BLaER1 (cell line): ENCODE measurements around the gene CHAT.

Source experiments
- H3K27ac ChIP-seq: shearing (Covaris generic); formaldehyde crosslinking; 2 replicates; pipeline ENCODE4 v1.8.1; 2022
- H3K27me3 ChIP-seq: shearing (Covaris generic); formaldehyde crosslinking; 2 replicates; pipeline ENCODE4 v1.8.1; 2022
- H3K36me3 ChIP-seq: shearing (Covaris generic); formaldehyde crosslinking; 2 replicates; pipeline ENCODE4 v1.8.1; 2022
- H3K4me1 ChIP-seq: shearing (Covaris generic); formaldehyde crosslinking; 2 replicates; pipeline ENCODE4 v1.8.1; 2022
- H3K4me2 ChIP-seq: shearing (Covaris generic); formaldehyde crosslinking; 2 replicates; pipeline ENCODE4 v1.8.1; 2022
- H3K4me3 ChIP-seq: shearing (Covaris generic); formaldehyde crosslinking; 2 replicates; pipeline ENCODE4 v1.8.1; 2022
- H3K9ac ChIP-seq: shearing (Covaris generic); formaldehyde crosslinking; 2 replicates; pipeline ENCODE4 v1.8.1; 2022
- H3K9me3 ChIP-seq: shearing (Covaris generic); formaldehyde crosslinking; 2 replicates; pipeline ENCODE4 v1.8.1; 2022
- H4K20me1 ChIP-seq: shearing (Covaris generic); formaldehyde crosslinking; 2 replicates; pipeline ENCODE4 v1.8.1; 2022
- Cebpa-rat ChIP-seq: shearing (Covaris generic); IDR thresholded peaks from 2 replicates; pipeline ENCODE4 v1.8.1; 2022

CHAT gene

DNA sequence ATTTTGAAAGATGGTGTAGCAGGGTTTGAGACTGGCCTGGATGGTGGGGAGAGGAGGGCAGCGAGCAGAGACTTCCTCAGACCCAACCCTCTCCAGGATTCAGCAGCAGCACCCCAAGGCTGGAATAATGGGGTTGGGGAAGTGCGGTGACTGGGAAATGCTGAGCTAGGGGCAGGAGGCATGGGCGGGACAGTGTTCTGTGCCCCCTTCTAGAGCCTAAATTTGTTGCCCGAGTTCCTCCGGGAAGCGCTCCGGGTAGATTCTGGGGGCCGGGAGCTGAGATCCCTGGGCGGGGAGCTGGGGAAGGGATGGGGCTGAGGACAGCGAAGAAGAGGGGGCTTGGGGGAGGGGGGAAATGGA lies at the start of gene CHAT:
Gene CHAT, plus strand, starts transcription at position 156 of the 360 bp plus-strand sequence. Its CDS starts 153 bp downstream, at position 309.
- H3K27me3 ChIP-seq = peaks cover 68% of the 10 kb centered on the region
- H3K36me3 ChIP-seq = no peaks in the 10 kb centered on the region
- no peak within 1 kb of the TSS for H3K4me3 ChIP-seq
- no peaks in the 10 kb centered on the region for H3K4me1 ChIP-seq
- H3K27ac ChIP-seq = no peak within 1 kb of the TSS
- TF ChIP-seq Cebpa-rat = no peak
- H3K9me3 ChIP-seq = peaks cover 45% of the 10 kb centered on the region
- H4K20me1 ChIP-seq = no peaks in the 10 kb centered on the region
- no peak within 1 kb of the TSS for H3K4me2 ChIP-seq
- no peak within 1 kb of the TSS for H3K9ac ChIP-seq

DNA sequence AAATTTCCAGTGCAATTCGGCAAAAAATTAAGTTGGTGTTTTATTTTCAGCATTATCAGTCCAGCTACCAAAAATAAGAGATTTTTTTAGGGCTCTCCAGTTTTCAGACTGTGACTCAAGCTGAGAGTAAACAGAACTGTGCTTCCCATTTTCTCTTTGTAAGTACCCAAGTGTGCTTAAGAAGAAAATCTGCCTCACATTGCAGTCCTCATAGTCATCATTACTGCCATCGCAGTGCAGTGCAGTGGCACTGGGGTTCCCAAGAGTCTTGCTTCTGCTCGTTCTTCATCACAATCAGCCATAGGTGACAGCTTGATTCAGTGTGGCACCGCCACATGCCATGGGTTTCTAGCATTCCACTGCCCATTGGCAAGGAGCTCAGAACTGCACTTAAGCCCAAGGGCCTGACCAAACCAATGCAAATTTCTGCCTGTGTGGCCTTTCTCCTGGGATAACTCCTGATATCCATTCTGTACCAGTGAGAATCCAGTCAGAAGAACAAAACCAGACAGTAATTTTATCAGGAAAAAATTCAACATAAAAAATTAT lies 49.3 kb upstream of the CHAT start:
- Histone ChIP-seq H3K4me2 (no peak overlapping the region), H3K4me1 (no peaks in the 10 kb centered on the region), H3K9me3 (peaks cover 8% of the 10 kb centered on the region), H3K36me3 (no peaks in the 10 kb centered on the region), H3K4me3 (no peak overlapping the region), H4K20me1 (no peaks in the 10 kb centered on the region), H3K27ac (no peak overlapping the region), H3K9ac (no peak overlapping the region), H3K27me3 (no peaks in the 10 kb centered on the region)
- no peak for TF ChIP-seq Cebpa-rat

DNA sequence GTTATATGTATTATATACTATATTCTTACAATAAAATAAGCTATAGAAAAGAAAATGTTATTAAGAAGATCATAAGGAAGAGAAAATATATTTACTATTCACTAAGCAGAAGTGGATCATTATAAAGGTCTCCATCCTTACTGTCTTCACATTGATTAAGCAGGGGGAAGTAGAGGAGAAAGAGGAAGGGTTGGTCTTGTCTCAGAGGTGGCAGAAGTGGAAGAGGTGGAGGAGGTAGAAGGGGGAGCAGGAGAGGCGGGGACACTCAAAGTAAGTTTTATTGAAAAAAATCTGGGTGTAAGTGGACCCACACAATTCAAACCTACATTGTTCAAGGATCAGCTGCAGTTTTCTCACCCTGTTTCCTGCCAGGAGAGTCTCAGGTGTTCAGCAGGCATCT lies 46.0 kb upstream of the CHAT start:
- no peaks in the 10 kb centered on the region for H3K27me3 ChIP-seq
- H3K4me3 ChIP-seq = no peak overlapping the region
- H3K27ac ChIP-seq = no peak overlapping the region
- no peaks in the 10 kb centered on the region for H4K20me1 ChIP-seq
- TF ChIP-seq Cebpa-rat = no peak
- H3K9ac ChIP-seq = no peak overlapping the region
- no peaks in the 10 kb centered on the region for H3K4me1 ChIP-seq
- H3K9me3 ChIP-seq = peaks cover 8% of the 10 kb centered on the region
- no peak overlapping the region for H3K4me2 ChIP-seq
- no peaks in the 10 kb centered on the region for H3K36me3 ChIP-seq

DNA sequence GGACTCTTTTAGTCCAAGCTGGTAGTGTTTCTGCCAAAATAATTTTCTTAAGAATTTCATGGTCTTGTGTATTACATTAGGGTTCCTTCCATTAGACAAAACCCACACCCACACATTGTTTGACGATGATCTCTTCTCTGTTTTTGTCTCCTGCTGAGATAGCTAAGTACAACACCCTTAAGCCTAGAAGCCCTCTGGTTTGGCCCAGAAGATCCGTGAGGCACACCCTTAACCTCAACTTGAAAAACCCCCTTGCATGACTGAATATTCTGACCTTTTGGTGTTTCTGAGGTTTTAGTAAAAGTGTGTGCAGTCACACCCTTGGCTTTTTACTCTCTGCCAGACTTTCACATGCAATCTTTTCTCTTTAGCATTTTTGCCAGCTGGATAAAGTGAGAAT lies 45.6 kb upstream of the CHAT start:
- Histone ChIP-seq H3K27me3 (no peaks in the 10 kb centered on the region), H4K20me1 (no peaks in the 10 kb centered on the region), H3K4me1 (no peaks in the 10 kb centered on the region), H3K27ac (no peak overlapping the region), H3K9ac (no peak overlapping the region), H3K4me3 (no peak overlapping the region), H3K9me3 (peaks cover 8% of the 10 kb centered on the region), H3K4me2 (no peak overlapping the region), H3K36me3 (no peaks in the 10 kb centered on the region)
- TF ChIP-seq Cebpa-rat = no peak

DNA sequence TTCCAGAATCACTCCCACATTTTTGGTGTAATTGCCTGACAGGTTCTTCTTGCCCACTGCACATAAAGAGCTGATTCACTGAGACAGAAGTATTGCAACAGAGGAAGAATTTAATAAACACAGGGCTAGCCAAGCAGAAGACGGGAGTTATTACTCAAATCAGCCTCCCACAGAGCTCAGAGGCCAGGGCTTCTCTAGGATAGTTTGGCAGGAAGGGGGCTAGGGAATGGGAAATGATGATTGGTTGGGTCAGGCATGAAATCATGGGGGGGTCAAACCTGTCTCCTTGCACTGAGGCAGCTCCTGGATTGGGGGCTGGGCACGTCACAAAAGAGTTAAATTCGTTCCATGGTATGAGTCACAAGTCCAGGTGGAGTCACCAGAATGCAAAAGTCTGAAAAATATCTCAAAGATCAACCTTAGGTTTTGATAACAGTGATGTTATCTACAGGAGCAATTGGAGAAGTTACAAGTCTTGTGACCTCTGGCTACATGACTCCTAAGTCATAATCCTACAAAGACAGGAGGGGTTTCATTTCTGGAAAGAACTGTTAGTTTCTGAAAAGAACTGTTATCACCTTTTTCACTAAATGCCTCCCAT lies 44.7 kb upstream of the CHAT start:
- Histone ChIP-seq H3K9ac (no peak overlapping the region), H4K20me1 (no peaks in the 10 kb centered on the region), H3K4me3 (no peak overlapping the region)

GRCh38 chr10:49571388-49571787 lies 42.4 kb upstream of the CHAT start:
- Histone ChIP-seq H3K27ac (no peak overlapping the region), H3K9ac (no peak overlapping the region), H3K36me3 (no peaks in the 10 kb centered on the region), H3K9me3 (peaks cover 8% of the 10 kb centered on the region), H3K4me3 (no peak overlapping the region), H3K27me3 (no peaks in the 10 kb centered on the region), H4K20me1 (no peaks in the 10 kb centered on the region), H3K4me1 (no peaks in the 10 kb centered on the region), H3K4me2 (no peak overlapping the region)
- no peak for TF ChIP-seq Cebpa-rat

More for the DNA sequence above, 44.7 kb upstream of the CHAT start:
- no peaks in the 10 kb centered on the region for H3K27me3 ChIP-seq
- no peaks in the 10 kb centered on the region for H3K4me1 ChIP-seq
- TF ChIP-seq Cebpa-rat = no peak
- H3K36me3 ChIP-seq = no peaks in the 10 kb centered on the region
- no peak overlapping the region for H3K27ac ChIP-seq
- H3K9me3 ChIP-seq = peaks cover 8% of the 10 kb centered on the region
- H3K4me2 ChIP-seq = no peak overlapping the region

DNA sequence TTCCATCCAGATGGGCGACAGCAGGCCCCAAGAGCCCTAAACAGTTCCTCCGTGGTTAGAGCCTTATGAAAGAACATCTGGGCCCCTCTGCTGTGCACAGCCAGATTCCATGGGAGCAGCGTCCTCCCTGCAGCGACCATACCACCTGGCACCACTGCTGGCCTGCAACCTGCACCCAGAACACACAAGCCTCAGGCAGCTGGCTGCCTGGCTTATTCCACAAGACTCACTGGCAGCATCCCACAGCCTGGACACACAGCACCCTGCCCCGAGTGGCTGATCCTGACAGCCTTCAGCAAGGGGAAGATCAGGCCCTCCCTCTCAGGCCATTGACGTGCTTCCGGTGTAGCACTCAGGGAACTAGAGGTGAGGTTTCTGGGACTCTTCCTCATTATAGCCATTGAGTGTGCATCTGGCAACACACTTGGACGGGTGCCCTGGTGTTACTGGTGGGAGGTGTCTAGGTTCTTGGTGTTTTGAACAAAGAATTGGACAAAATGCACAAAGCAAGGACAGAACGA lies 41.2 kb upstream of the CHAT start:
- Histone ChIP-seq H3K9ac (no peak overlapping the region), H3K36me3 (no peaks in the 10 kb centered on the region), H3K27me3 (no peaks in the 10 kb centered on the region), H3K4me1 (no peaks in the 10 kb centered on the region), H3K27ac (no peak overlapping the region), H3K9me3 (peaks cover 8% of the 10 kb centered on the region), H3K4me3 (no peak overlapping the region), H3K4me2 (no peak overlapping the region), H4K20me1 (no peaks in the 10 kb centered on the region)
- no peak for TF ChIP-seq Cebpa-rat

DNA sequence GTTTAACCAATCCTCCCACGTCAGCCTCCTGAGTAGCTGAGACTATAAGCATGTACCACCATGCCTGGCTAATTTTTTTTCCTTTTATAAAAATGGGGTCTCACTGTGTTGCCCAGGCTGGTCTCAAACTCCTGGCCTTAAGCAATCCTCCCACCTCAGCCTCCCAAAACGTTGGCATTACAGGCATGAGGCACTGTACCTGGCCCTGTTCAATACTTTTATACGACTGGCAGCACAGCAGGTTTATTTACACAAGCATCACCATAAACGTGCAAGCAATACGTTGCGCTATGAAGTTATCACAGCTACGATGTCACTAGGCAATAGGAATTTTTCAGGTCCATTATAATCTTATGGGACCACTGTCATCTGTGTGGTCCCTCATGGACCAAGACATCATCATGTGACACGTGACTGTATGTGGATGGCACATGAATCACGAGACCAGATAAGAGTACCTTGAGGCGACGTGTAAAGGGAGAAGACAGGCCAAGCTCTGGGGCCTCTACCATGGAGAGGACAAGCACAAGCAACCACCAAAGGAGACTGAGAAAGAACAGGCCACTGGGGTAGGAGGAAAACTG lies 38.3 kb upstream of the CHAT start:
- no peak for TF ChIP-seq Cebpa-rat
- H3K9me3 ChIP-seq = no peaks in the 10 kb centered on the region
- no peak overlapping the region for H3K4me3 ChIP-seq
- no peaks in the 10 kb centered on the region for H3K4me1 ChIP-seq
- H3K27me3 ChIP-seq = no peaks in the 10 kb centered on the region
- no peak overlapping the region for H3K27ac ChIP-seq
- H3K9ac ChIP-seq = no peak overlapping the region
- H3K4me2 ChIP-seq = no peak overlapping the region
- no peaks in the 10 kb centered on the region for H3K36me3 ChIP-seq
- no peaks in the 10 kb centered on the region for H4K20me1 ChIP-seq

GRCh38 chr10:49577182-49577925 lies 36.5 kb upstream of the CHAT start:
- no peaks in the 10 kb centered on the region for H4K20me1 ChIP-seq
- no peak overlapping the region for H3K9ac ChIP-seq
- no peak overlapping the region for H3K27ac ChIP-seq
- no peaks in the 10 kb centered on the region for H3K4me1 ChIP-seq
- H3K27me3 ChIP-seq = no peaks in the 10 kb centered on the region
- no peak for TF ChIP-seq Cebpa-rat
- no peaks in the 10 kb centered on the region for H3K36me3 ChIP-seq
- H3K4me3 ChIP-seq = no peak overlapping the region
- no peaks in the 10 kb centered on the region for H3K9me3 ChIP-seq
- H3K4me2 ChIP-seq = no peak overlapping the region

DNA sequence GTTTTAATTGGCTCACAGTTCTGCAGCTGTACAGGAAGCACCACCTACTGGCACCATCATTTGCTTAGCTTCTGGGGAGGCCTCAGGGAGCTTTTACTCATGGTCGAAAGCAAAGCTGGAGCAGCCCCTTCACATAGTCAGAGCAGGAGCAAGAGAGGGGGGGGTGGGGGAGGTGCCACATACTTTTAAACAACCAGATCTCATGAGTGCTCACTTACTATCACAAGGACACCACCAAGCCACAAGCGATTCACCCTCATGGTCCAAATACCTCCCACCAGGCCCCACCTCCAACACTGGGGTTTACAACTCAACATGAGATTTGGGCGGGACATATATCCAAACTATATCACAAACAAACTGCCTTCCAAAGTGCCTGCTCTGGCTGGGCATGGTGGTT lies 35.4 kb upstream of the CHAT start:
- Histone ChIP-seq H3K4me2 (no peak overlapping the region), H4K20me1 (no peaks in the 10 kb centered on the region), H3K36me3 (no peaks in the 10 kb centered on the region), H3K9ac (no peak overlapping the region), H3K4me3 (no peak overlapping the region), H3K9me3 (no peaks in the 10 kb centered on the region), H3K27ac (no peak overlapping the region), H3K4me1 (no peaks in the 10 kb centered on the region), H3K27me3 (no peaks in the 10 kb centered on the region)
- no peak for TF ChIP-seq Cebpa-rat
